ENCODE results near the gene MAML3.
A peak's percentile ranks its signal among the peaks of the same experiment; 100 is the strongest.

Gene MAML3

DNA sequence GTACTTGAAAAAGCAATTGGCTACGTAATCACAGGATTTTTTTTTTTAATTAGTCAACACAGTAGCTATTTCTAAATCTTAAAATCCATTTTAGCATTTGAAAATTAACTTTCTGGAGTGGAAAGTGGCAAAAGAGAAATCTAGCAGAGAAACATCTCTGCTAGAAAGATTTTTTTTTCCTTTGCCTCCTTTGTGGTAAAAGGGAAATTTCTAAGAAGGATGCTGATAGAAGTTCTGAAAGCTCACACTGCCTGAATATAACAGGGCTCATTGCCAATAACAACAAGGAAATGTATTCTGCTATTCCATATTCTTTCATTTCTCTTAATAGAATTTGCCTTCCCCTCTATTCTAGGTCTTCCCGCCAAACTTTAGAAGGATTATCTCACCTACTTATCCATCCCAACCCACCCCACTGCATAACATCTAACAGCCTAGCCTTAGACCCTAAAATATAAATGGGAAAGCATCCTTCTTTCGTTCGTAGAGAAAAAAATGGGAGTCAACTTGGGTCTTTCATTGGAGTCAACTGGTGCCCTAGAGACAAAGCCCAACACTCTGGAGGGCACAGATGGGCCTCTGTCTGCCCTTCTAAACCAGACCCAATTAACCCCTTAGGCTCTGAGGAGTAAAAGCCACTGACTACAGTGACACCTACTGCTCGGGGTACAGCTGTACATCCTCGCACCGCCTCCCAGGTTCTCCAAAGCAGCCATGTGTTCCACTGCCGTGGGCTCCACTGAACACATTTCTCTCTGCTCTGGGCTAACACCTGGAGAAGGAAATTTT lies 103.9 kb downstream of the MAML3 start:
- Histone ChIP-seq H3K27me3 (ENCODE audit: control insufficient read depth in 2 of 2, insufficient read depth in 2 of 2, low read length in 2 of 2) (no peaks in the 10 kb centered on the region), H3K9ac (ENCODE audit: low read depth in 1 of 2, low read length in 2 of 2) (no peak overlapping the region), H3K4me3 (ENCODE audit: low read length in 2 of 2) (peak overlapping the region; percentile 72 to 79), H3K9me3 (ENCODE audit: control insufficient read depth in 2 of 2, low read length in 2 of 2) (no peaks in the 10 kb centered on the region), H3K36me3 (ENCODE audit: control insufficient read depth in 2 of 2, insufficient read depth in 2 of 2, low read length in 2 of 2) (no peaks in the 10 kb centered on the region), H3K4me1 (ENCODE audit: control insufficient read depth in 2 of 2, insufficient read depth in 2 of 2, low read length in 2 of 2) (peaks cover 30 to 33% of the 10 kb centered on the region in 2 donors), H3K27ac (ENCODE audit: low read depth in 2 of 2, low read length in 2 of 2) (peak overlapping the region in 1 of 2 donors; percentile 78)

GRCh38 chr4:140049024-140049848 lies 104.7 kb downstream of the MAML3 start:
- Histone ChIP-seq H3K9me3 (ENCODE audit: control insufficient read depth in 2 of 2, low read length in 2 of 2) (no peaks in the 10 kb centered on the region), H3K36me3 (ENCODE audit: control insufficient read depth in 2 of 2, insufficient read depth in 2 of 2, low read length in 2 of 2) (no peaks in the 10 kb centered on the region), H3K4me1 (ENCODE audit: control insufficient read depth in 2 of 2, insufficient read depth in 2 of 2, low read length in 2 of 2) (peaks cover 30 to 33% of the 10 kb centered on the region in 2 donors), H3K4me3 (ENCODE audit: low read length in 2 of 2) (peak overlapping the region; percentile 72 to 79), H3K9ac (ENCODE audit: low read depth in 1 of 2, low read length in 2 of 2) (peak overlapping the region; percentile 35 to 78), H3K27me3 (ENCODE audit: control insufficient read depth in 2 of 2, insufficient read depth in 2 of 2, low read length in 2 of 2) (no peaks in the 10 kb centered on the region), H3K27ac (ENCODE audit: low read depth in 2 of 2, low read length in 2 of 2) (peak overlapping the region; percentile 70 to 78)

- H3K27me3 ChIP-seq (ENCODE audit: control insufficient read depth in 2 of 2, insufficient read depth in 2 of 2, low read length in 2 of 2): no peaks in the 10 kb centered on the region
- H3K27ac ChIP-seq (ENCODE audit: low read depth in 2 of 2, low read length in 2 of 2): peak overlapping the region; percentile 70 to 78
- H3K36me3 ChIP-seq (ENCODE audit: control insufficient read depth in 2 of 2, insufficient read depth in 2 of 2, low read length in 2 of 2): no peaks in the 10 kb centered on the region
- H3K9ac ChIP-seq (ENCODE audit: low read depth in 1 of 2, low read length in 2 of 2): peak overlapping the region; percentile 35 to 78
- peaks cover 30 to 33% of the 10 kb centered on the region in 2 donors for H3K4me1 ChIP-seq (ENCODE audit: control insufficient read depth in 2 of 2, insufficient read depth in 2 of 2, low read length in 2 of 2)
- H3K9me3 ChIP-seq (ENCODE audit: control insufficient read depth in 2 of 2, low read length in 2 of 2): no peaks in the 10 kb centered on the region
- H3K4me3 ChIP-seq (ENCODE audit: low read length in 2 of 2): peak overlapping the region; percentile 72 to 79
Measured at GRCh38 chr4:140048419-140048995, 105.5 kb downstream of the MAML3 start.

DNA sequence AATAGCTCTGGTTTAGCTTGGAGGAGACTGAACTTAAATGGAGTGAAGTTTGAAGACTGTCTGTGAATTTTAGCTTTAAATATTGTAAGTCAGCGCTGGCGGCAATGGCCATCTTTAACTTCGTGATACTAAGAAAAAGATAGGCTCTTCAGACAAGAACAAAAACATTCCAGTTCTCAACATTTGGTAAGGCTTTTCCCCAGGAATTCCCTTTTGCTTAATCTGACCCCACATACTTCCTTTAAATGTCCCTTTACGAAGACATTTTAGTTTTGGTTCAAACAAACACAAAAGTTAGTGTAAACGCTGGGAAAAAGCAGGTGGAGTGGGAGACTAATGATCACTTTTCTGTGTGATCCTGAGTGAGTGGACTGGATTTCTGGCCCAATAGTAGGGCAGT lies 106.2 kb downstream of the MAML3 start:
- peak overlapping the region in 1 of 2 donors; percentile 27 for H3K9ac ChIP-seq (ENCODE audit: low read depth in 1 of 2, low read length in 2 of 2)
- H3K4me1 ChIP-seq (ENCODE audit: control insufficient read depth in 2 of 2, insufficient read depth in 2 of 2, low read length in 2 of 2): peaks cover 30 to 33% of the 10 kb centered on the region in 2 donors
- no peaks in the 10 kb centered on the region for H3K9me3 ChIP-seq (ENCODE audit: control insufficient read depth in 2 of 2, low read length in 2 of 2)
- H3K4me3 ChIP-seq (ENCODE audit: low read length in 2 of 2): peak overlapping the region; percentile 72 to 79
- no peaks in the 10 kb centered on the region for H3K36me3 ChIP-seq (ENCODE audit: control insufficient read depth in 2 of 2, insufficient read depth in 2 of 2, low read length in 2 of 2)
- H3K27ac ChIP-seq (ENCODE audit: low read depth in 2 of 2, low read length in 2 of 2): peak overlapping the region; percentile 70 to 78
- H3K27me3 ChIP-seq (ENCODE audit: control insufficient read depth in 2 of 2, insufficient read depth in 2 of 2, low read length in 2 of 2): no peaks in the 10 kb centered on the region

DNA sequence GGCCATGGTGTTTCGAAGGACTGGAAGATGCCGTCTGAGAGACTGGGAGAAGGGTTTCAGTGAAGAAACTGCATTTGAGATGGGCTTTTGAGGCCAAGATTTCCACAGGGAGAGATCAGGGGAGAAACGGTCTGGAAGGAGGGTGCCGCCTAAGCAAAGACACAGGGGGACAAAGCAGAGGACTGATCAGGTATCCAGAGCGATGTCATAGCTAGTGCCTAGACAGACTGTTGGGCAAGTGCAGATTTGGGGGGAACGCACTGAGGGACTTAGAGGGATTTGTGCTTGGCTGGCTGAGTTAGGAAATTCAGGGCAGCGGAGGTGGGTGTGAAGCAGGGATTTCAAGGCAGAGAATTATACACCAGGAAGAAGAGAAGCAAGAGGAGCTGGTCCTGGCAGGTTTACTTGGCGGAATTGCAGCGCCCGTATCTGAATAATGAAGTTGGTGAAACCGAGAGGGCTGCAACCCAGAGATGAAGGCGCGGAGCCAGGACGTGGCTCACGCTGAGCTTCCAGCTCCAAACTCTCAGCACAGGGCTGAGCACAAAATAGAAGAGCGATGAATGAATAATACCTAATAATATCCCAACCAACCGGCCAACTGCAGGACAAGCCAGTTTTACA lies 106.9 kb downstream of the MAML3 start:
- no peak overlapping the region for H3K4me3 ChIP-seq (ENCODE audit: low read length in 2 of 2)
- H3K4me1 ChIP-seq (ENCODE audit: control insufficient read depth in 2 of 2, insufficient read depth in 2 of 2, low read length in 2 of 2): peaks cover 30 to 33% of the 10 kb centered on the region in 2 donors
- H3K9me3 ChIP-seq (ENCODE audit: control insufficient read depth in 2 of 2, low read length in 2 of 2): no peaks in the 10 kb centered on the region
- H3K36me3 ChIP-seq (ENCODE audit: control insufficient read depth in 2 of 2, insufficient read depth in 2 of 2, low read length in 2 of 2): no peaks in the 10 kb centered on the region
- H3K9ac ChIP-seq (ENCODE audit: low read depth in 1 of 2, low read length in 2 of 2): no peak overlapping the region
- H3K27ac ChIP-seq (ENCODE audit: low read depth in 2 of 2, low read length in 2 of 2): no peak overlapping the region
- no peaks in the 10 kb centered on the region for H3K27me3 ChIP-seq (ENCODE audit: control insufficient read depth in 2 of 2, insufficient read depth in 2 of 2, low read length in 2 of 2)

DNA sequence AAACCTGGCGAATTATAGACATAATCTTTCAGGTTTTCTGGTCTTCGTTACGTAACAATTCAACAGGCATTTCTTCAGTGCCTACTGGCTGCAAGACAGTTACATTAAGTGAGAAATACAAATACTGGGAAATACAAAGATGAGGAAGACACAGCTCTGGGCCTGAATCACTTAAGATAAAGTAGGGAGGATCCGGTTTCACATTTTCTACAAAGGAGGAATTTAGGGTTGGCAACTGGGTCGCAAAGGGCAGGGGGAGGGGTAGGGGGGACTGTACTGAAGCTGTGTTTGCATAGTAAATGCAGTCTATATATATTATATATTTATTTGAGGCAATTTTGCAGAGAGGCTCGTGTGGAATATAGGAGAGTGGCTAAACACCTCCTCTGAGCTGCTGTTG lies 107.4 kb downstream of the MAML3 start:
- peaks cover 30 to 33% of the 10 kb centered on the region in 2 donors for H3K4me1 ChIP-seq (ENCODE audit: control insufficient read depth in 2 of 2, insufficient read depth in 2 of 2, low read length in 2 of 2)
- no peak overlapping the region for H3K4me3 ChIP-seq (ENCODE audit: low read length in 2 of 2)
- H3K27me3 ChIP-seq (ENCODE audit: control insufficient read depth in 2 of 2, insufficient read depth in 2 of 2, low read length in 2 of 2): no peaks in the 10 kb centered on the region
- no peaks in the 10 kb centered on the region for H3K9me3 ChIP-seq (ENCODE audit: control insufficient read depth in 2 of 2, low read length in 2 of 2)
- H3K27ac ChIP-seq (ENCODE audit: low read depth in 2 of 2, low read length in 2 of 2): no peak overlapping the region
- H3K9ac ChIP-seq (ENCODE audit: low read depth in 1 of 2, low read length in 2 of 2): no peak overlapping the region
- H3K36me3 ChIP-seq (ENCODE audit: control insufficient read depth in 2 of 2, insufficient read depth in 2 of 2, low read length in 2 of 2): no peaks in the 10 kb centered on the region

DNA sequence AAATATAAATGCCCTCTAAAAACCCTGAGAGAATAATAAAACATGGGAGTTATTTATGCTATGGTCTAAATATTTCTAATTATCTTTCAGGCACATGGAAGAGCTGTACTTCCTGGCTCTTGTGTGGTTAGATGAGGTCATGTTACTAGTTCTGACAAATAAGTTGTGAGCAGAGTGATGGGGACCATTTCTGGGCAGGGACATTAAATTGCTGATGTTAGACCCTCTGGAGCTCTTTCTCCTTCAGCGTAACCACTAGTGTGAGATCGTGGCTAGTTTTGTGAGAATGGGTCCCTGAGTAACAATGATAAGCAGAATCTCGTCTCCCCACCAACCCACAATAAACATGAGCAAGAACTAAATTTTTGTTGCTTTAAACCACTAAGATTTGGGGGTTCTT lies 108.0 kb downstream of the MAML3 start:
- no peak overlapping the region for H3K27ac ChIP-seq (ENCODE audit: low read depth in 2 of 2, low read length in 2 of 2)
- H3K27me3 ChIP-seq (ENCODE audit: control insufficient read depth in 2 of 2, insufficient read depth in 2 of 2, low read length in 2 of 2): no peaks in the 10 kb centered on the region
- H3K4me3 ChIP-seq (ENCODE audit: low read length in 2 of 2): no peak overlapping the region
- H3K9ac ChIP-seq (ENCODE audit: low read depth in 1 of 2, low read length in 2 of 2): no peak overlapping the region
- no peaks in the 10 kb centered on the region for H3K36me3 ChIP-seq (ENCODE audit: control insufficient read depth in 2 of 2, insufficient read depth in 2 of 2, low read length in 2 of 2)
- H3K4me1 ChIP-seq (ENCODE audit: control insufficient read depth in 2 of 2, insufficient read depth in 2 of 2, low read length in 2 of 2): peaks cover 30 to 33% of the 10 kb centered on the region in 2 donors
- H3K9me3 ChIP-seq (ENCODE audit: control insufficient read depth in 2 of 2, low read length in 2 of 2): no peaks in the 10 kb centered on the region

- Histone ChIP-seq H3K4me1 (ENCODE audit: control insufficient read depth in 2 of 2, insufficient read depth in 2 of 2, low read length in 2 of 2) (peaks cover 22 to 24% of the 10 kb centered on the region in 2 donors), H3K4me3 (ENCODE audit: low read length in 2 of 2) (no peak overlapping the region), H3K9ac (ENCODE audit: low read depth in 1 of 2, low read length in 2 of 2) (no peak overlapping the region), H3K9me3 (ENCODE audit: control insufficient read depth in 2 of 2, low read length in 2 of 2) (no peaks in the 10 kb centered on the region), H3K36me3 (ENCODE audit: control insufficient read depth in 2 of 2, insufficient read depth in 2 of 2, low read length in 2 of 2) (no peaks in the 10 kb centered on the region), H3K27me3 (ENCODE audit: control insufficient read depth in 2 of 2, insufficient read depth in 2 of 2, low read length in 2 of 2) (no peaks in the 10 kb centered on the region), H3K27ac (ENCODE audit: low read depth in 2 of 2, low read length in 2 of 2) (no peak overlapping the region)
Measured at GRCh38 chr4:140044337-140044902, 109.6 kb downstream of the MAML3 start.

DNA sequence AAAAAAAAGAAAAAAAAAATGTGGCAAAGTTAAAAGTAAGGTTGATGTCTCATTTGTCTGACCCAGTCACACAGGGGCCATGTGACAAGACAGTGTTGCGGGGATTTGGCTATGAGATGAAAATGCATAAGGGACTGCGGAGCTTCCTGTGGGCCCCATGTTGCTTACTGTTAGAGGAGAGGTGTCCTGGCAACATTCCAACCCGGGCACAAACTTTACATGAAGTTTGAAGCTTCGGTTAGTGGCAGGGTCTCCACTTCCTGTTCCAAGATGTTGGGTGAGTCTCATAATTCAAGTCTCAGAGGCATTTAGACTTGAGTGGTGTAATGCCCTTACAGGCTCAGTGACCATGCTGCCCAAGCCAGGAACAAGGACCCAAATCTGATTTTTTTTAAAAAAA lies 111.3 kb downstream of the MAML3 start:
- Histone ChIP-seq H3K4me3 (ENCODE audit: low read length in 2 of 2) (no peak overlapping the region), H3K4me1 (ENCODE audit: control insufficient read depth in 2 of 2, insufficient read depth in 2 of 2, low read length in 2 of 2) (peaks cover 15 to 18% of the 10 kb centered on the region in 2 donors), H3K9ac (ENCODE audit: low read depth in 1 of 2, low read length in 2 of 2) (no peak overlapping the region), H3K27me3 (ENCODE audit: control insufficient read depth in 2 of 2, insufficient read depth in 2 of 2, low read length in 2 of 2) (no peaks in the 10 kb centered on the region), H3K36me3 (ENCODE audit: control insufficient read depth in 2 of 2, insufficient read depth in 2 of 2, low read length in 2 of 2) (no peaks in the 10 kb centered on the region), H3K9me3 (ENCODE audit: control insufficient read depth in 2 of 2, low read length in 2 of 2) (no peaks in the 10 kb centered on the region), H3K27ac (ENCODE audit: low read depth in 2 of 2, low read length in 2 of 2) (no peak overlapping the region)
